H9 (cell line): ENCODE results near the gene C8G. TPM values are rescaled to one million over a fixed set of nuclear protein-coding genes. Genes with fewer than 3 reads are reported as not detected.

Experiments
- DNase-seq: peaks from one replicate; pipeline ENCODE4 v3.0.0-alpha.2; 2017
- H2AFZ ChIP-seq: one replicate; pipeline ENCODE4 v1.6.1; 2013; ENCODE audit warnings: mild to moderate bottlenecking, low read length, control low read depth, moderate library complexity
- H2AK5ac ChIP-seq: 2 replicates; pipeline ENCODE4 v1.6.1; 2013; ENCODE audit warnings: low read length, control low read depth, mixed read lengths; ENCODE audit not compliant: insufficient read length
- H2BK120ac ChIP-seq: one replicate; pipeline ENCODE4 v1.6.1; 2013; ENCODE audit warnings: low read depth, mild to moderate bottlenecking, low read length, control low read depth, inconsistent platforms; ENCODE audit not compliant: poor library complexity, severe bottlenecking
- H2BK12ac ChIP-seq: 2 replicates; pipeline ENCODE4 v1.6.1; 2013; ENCODE audit warnings: low read length, control low read depth, mixed read lengths, low read depth; ENCODE audit not compliant: insufficient read length
- H2BK15ac ChIP-seq: 2 replicates; pipeline ENCODE4 v1.6.1; 2013; ENCODE audit warnings: low read depth, low read length, control low read depth
- H2BK20ac ChIP-seq: one replicate; pipeline ENCODE4 v1.6.1; 2013; ENCODE audit warnings: low read depth, mild to moderate bottlenecking, low read length, control low read depth, inconsistent platforms; ENCODE audit not compliant: poor library complexity, severe bottlenecking
- H2BK5ac ChIP-seq: 2 replicates; pipeline ENCODE4 v1.6.1; 2013; ENCODE audit warnings: low read length, control low read depth, mixed read lengths; ENCODE audit not compliant: insufficient read length
- H3K14ac ChIP-seq: 2 replicates; pipeline ENCODE4 v1.6.1; 2013; ENCODE audit warnings: low read length, control low read depth; ENCODE audit not compliant: insufficient read depth
- H3K18ac ChIP-seq: 2 replicates; pipeline ENCODE4 v1.6.1; 2013; ENCODE audit warnings: low read depth, mild to moderate bottlenecking, mixed read lengths, low read length, control low read depth; ENCODE audit not compliant: insufficient read length
- H3K23ac ChIP-seq: 2 replicates; pipeline ENCODE4 v1.6.1; 2013; ENCODE audit warnings: low read length, control low read depth, mixed read lengths, low read depth; ENCODE audit not compliant: insufficient read length
- H3K23me2 ChIP-seq: 2 replicates; pipeline ENCODE4 v1.6.1; 2013; ENCODE audit warnings: low read depth, mild to moderate bottlenecking, mixed read lengths, low read length, control low read depth; ENCODE audit not compliant: insufficient read length, poor library complexity, severe bottlenecking
- H3K27ac ChIP-seq: 2 replicates; pipeline ENCODE4 v1.5.1; 2013; ENCODE audit warnings: low read length, control low read depth, mixed read lengths, low read depth; ENCODE audit not compliant: insufficient read length
- H3K27me3 ChIP-seq: 2 replicates; pipeline ENCODE4 v1.6.1; 2013; ENCODE audit warnings: low read length, control low read depth, inconsistent platforms; ENCODE audit not compliant: insufficient read depth
- H3K4ac ChIP-seq: 2 replicates; pipeline ENCODE4 v1.6.1; 2013; ENCODE audit warnings: low read depth, mild to moderate bottlenecking, control low read depth, inconsistent platforms, low read length, moderate library complexity
- H3K4me1 ChIP-seq: 2 replicates; pipeline ENCODE4 v1.6.1; 2013; ENCODE audit warnings: low read length, control low read depth, inconsistent platforms; ENCODE audit not compliant: insufficient read depth
- H3K4me2 ChIP-seq: 2 replicates; pipeline ENCODE4 v1.6.1; 2013; ENCODE audit warnings: low read length, control low read depth, mixed read lengths; ENCODE audit not compliant: insufficient read length, insufficient read depth
- H3K56ac ChIP-seq: 2 replicates; pipeline ENCODE4 v1.6.1; 2013; ENCODE audit warnings: low read depth, mild to moderate bottlenecking, mixed read lengths, low read length, control low read depth; ENCODE audit not compliant: insufficient read length
- H3K79me1 ChIP-seq: 2 replicates; pipeline ENCODE4 v1.6.1; 2013; ENCODE audit warnings: low read depth, mild to moderate bottlenecking, moderate library complexity, low read length, control low read depth, inconsistent platforms; ENCODE audit not compliant: insufficient read depth, poor library complexity, severe bottlenecking
- H3K79me2 ChIP-seq: 2 replicates; pipeline ENCODE4 v1.6.1; 2013; ENCODE audit warnings: low read length, control low read depth, inconsistent platforms; ENCODE audit not compliant: insufficient read depth
- H3K9ac ChIP-seq: 2 replicates; pipeline ENCODE4 v1.6.1; 2013; ENCODE audit warnings: low read length, control low read depth, mixed read lengths; ENCODE audit not compliant: insufficient read length; ENCODE audit errors: extremely low read depth
- H3K9me3 ChIP-seq: one replicate; pipeline ENCODE4 v1.6.1; 2013; ENCODE audit warnings: low read depth, low read length, inconsistent platforms; ENCODE audit not compliant: control insufficient read depth
- H3T11ph ChIP-seq: one replicate; pipeline ENCODE4 v1.6.1; 2013; ENCODE audit warnings: mild to moderate bottlenecking, low read length, control low read depth, inconsistent platforms
- H4K20me1 ChIP-seq: one replicate; pipeline ENCODE4 v1.6.1; 2013; ENCODE audit not compliant: control insufficient read depth, insufficient read length, insufficient read depth
- H4K5ac ChIP-seq: 2 replicates; pipeline ENCODE4 v1.6.1; 2013; ENCODE audit warnings: low read depth, mild to moderate bottlenecking, mixed read lengths, low read length, control low read depth; ENCODE audit not compliant: insufficient read length
- H4K8ac ChIP-seq: replicated peaks from 2 replicates; pipeline ENCODE4 v1.6.1; 2013; ENCODE audit warnings: low read length, control low read depth, mixed read lengths, low read depth; ENCODE audit not compliant: insufficient read length
- H4K91ac ChIP-seq: 2 replicates; pipeline ENCODE4 v1.6.1; 2013; ENCODE audit warnings: low read depth, mild to moderate bottlenecking, moderate library complexity, mixed read lengths, low read length, control low read depth; ENCODE audit not compliant: insufficient read length
- H3K27ac Mint-ChIP-seq, 3 experiments: 2 replicates in 2 of 3; 3 replicates in 1 of 3; pipeline ENCODE4 v1.8.0; 2020 to 2021; ENCODE audit warnings: mixed read lengths in 3 of 3, mild to moderate bottlenecking in 1 of 3, moderate library complexity in 1 of 3
- H3K27me3 Mint-ChIP-seq: 2 replicates; pipeline ENCODE4 v1.8.0; 2021; ENCODE audit warnings: low read depth, mild to moderate bottlenecking, moderate library complexity, mixed read lengths
- H3K36me3 Mint-ChIP-seq, 3 experiments: 2 replicates in 2 of 3; 3 replicates in 1 of 3; pipeline ENCODE4 v1.8.0; 2020 to 2021; ENCODE audit warnings: low read depth in 3 of 3, mixed read lengths in 3 of 3; ENCODE audit not compliant: insufficient read depth in 1 of 3
- H3K4me1 Mint-ChIP-seq, 2 experiments: 2 replicates each; pipeline ENCODE4 v1.8.0; 2020; ENCODE audit warnings: mixed read lengths in 2 of 2
- H3K4me3 Mint-ChIP-seq, 2 experiments: 2 replicates in 1 of 2; 3 replicates in 1 of 2; pipeline ENCODE4 v1.8.0; 2020 to 2021; ENCODE audit warnings: mild to moderate bottlenecking in 2 of 2, mixed read lengths in 2 of 2, moderate library complexity in 1 of 2
- H3K9me3 Mint-ChIP-seq, 2 experiments: 2 replicates in 1 of 2; 3 replicates in 1 of 2; pipeline ENCODE4 v1.8.0; 2020; ENCODE audit warnings: mild to moderate bottlenecking in 2 of 2, mixed read lengths in 2 of 2, moderate library complexity in 1 of 2
- WGBS: extraction: QIAGEN DNeasy Blood & Tissue Kit; methylation state at CpG from one replicate; pipeline ENCODE4 v1.1.7; 2013; ENCODE audit warnings: missing lambda C conversion rate, low lambda C conversion rate, mixed read lengths; ENCODE audit not compliant: insufficient read length; ENCODE audit errors: extremely low coverage; 5-methylcytosine and 5-hydroxymethylcytosine counted together
- total RNA-seq: library from RNA; stranded (reverse); gene quantifications from 2 replicates; pipeline ENCODE4 v1.2.1, GENCODE V29; 2021
- TF ChIP-seq, protein P1 (sequence below): fragments of 200-600 bp; sonication (generic); conservative IDR thresholded peaks from 3 replicates; pipeline ENCODE4 v1.8.0; 2021; ENCODE audit warnings: antibody characterized with exemption, mild to moderate bottlenecking

The C8G gene
- total RNA-seq, 1 experiment from 2014 or later = 0.96 TPM

- Histone ChIP-seq H2BK12ac (no peak overlapping the region), H2BK120ac (no peak overlapping the region), H3K27me3 (no peaks in the 10 kb centered on the region), H3K18ac (no peak overlapping the region), H4K5ac (no peak overlapping the region), H4K91ac (no peak overlapping the region), H3K4me1 (no peaks in the 10 kb centered on the region), H3K4ac (no peak overlapping the region), H3K9me3 (no peaks in the 10 kb centered on the region), H3K27ac (no peak overlapping the region), H2BK15ac (no peak overlapping the region), H4K8ac (no peak overlapping the region), H2AFZ (no peak overlapping the region), H3K9ac (no peak overlapping the region), H3K14ac (no peak overlapping the region), H3T11ph (no peak overlapping the region), H2BK5ac (no peak overlapping the region), H3K23ac (no peak overlapping the region), H2BK20ac (no peak overlapping the region), H3K4me2 (no peak overlapping the region), H3K79me2 (no peaks in the 10 kb centered on the region), H4K20me1 (no peaks in the 10 kb centered on the region), H2AK5ac (no peak overlapping the region), H3K56ac (no peak overlapping the region), H3K79me1 (no peaks in the 10 kb centered on the region), H3K23me2 (no peaks in the 10 kb centered on the region)
- H3K36me3 Mint-ChIP-seq = peaks cover 25 to 68% (median 61%) of the 10 kb centered on the region in 3 experiments; a peak in 6 of 7 replicates
- no CpG with 5 or more reads among the region's 19 CpGs for WGBS
- H3K9me3 Mint-ChIP-seq = no peaks in the 10 kb centered on the region
- TF ChIP-seq, protein P1, sequence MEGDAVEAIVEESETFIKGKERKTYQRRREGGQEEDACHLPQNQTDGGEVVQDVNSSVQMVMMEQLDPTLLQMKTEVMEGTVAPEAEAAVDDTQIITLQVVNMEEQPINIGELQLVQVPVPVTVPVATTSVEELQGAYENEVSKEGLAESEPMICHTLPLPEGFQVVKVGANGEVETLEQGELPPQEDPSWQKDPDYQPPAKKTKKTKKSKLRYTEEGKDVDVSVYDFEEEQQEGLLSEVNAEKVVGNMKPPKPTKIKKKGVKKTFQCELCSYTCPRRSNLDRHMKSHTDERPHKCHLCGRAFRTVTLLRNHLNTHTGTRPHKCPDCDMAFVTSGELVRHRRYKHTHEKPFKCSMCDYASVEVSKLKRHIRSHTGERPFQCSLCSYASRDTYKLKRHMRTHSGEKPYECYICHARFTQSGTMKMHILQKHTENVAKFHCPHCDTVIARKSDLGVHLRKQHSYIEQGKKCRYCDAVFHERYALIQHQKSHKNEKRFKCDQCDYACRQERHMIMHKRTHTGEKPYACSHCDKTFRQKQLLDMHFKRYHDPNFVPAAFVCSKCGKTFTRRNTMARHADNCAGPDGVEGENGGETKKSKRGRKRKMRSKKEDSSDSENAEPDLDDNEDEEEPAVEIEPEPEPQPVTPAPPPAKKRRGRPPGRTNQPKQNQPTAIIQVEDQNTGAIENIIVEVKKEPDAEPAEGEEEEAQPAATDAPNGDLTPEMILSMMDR = no peak
- H3K4me1 Mint-ChIP-seq = no peaks in the 10 kb centered on the region
- DNase-seq = no peak
- no peak overlapping the region; a peak in 1 of 7 replicates for H3K27ac Mint-ChIP-seq
- no peak overlapping the region for H3K4me3 Mint-ChIP-seq
- no peaks in the 10 kb centered on the region for H3K27me3 Mint-ChIP-seq
Observed at GRCh38 chr9:136922540-136922939, 22.5 kb upstream of the C8G start.
